KBM-7 (cell line): ENCODE data around the gene MLH1.

ENCODE experiments used
- DNase-seq: peaks from one replicate; pipeline ENCODE4 v3.0.0-alpha.2; 2015
- in situ Hi-C: fragments of 300-500 bp; cut with MboI; formaldehyde crosslinking; loops from 2 replicates; pipeline ENCODE4 v1.14.3; 2020; ENCODE audit warnings: low sequenced_read_pairs, low pct_unique_long_range_greater_than_20kb, mixed read lengths

The MLH1 gene

DNA sequence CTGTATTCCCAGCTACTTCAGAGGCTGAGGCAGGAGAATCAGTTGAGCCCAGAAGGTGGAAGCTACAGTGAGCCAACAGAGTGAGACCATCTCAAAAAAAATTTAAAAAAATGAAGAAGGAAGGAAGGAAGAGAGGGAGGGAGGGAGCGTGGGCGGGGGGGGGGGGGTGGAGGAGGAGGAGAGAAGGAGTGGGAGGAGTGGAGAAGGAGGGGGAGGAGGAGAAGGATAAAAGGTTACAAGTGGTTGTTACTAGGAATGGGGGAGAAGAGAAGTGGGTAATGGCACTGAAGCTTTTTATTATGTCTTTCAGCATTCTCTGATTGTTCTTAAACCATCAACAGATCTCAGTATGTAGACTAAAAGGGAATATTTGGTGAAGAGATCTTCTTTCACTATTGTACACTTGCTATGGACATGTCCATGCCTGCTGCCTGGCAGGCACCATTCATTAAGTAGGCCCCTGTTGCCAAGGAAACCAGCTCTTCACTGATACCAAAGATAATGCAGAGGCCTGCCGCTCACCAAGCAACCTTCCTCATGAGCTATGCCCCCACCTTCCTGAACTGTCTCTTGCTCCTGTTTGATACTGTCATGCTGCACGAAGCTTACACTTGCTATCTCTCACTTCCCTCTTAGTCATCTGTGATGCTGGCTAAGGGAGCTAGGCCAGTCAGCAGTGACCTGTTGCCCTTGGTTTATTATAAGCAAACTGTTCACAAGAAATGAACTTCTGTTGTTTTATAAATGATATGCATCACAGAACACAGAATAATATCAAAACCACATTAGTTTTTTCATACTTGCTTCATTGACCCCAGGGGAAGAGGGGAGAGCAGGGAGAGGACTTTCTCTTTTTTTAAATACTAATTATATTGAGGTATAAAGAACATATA, 23.5 kb upstream of the MLH1 start:
- in situ Hi-C loops: no loop called here
- peak; percentile 95 for DNase-seq

DNA sequence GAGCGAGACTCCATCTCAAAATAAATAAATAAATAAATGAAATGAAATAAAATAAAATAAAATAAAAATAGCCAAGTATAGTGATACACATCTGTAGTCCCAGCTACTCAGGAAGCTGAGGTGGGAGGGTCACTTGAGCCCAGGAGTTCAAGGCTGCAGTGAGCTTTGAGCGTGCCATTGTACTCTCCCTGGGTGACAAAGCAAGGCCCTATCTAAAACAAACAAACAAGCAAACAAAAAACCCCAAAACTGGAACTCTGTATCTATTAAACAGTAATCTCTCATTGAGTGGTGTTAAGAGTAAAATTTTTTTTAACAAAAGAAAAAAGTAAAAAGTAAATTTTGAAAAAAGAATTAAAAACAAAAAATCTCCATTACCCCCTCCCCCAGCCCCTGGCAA, 21.2 kb upstream of the MLH1 start:
- in situ Hi-C loops: no loop called here
- no peak for DNase-seq

DNA sequence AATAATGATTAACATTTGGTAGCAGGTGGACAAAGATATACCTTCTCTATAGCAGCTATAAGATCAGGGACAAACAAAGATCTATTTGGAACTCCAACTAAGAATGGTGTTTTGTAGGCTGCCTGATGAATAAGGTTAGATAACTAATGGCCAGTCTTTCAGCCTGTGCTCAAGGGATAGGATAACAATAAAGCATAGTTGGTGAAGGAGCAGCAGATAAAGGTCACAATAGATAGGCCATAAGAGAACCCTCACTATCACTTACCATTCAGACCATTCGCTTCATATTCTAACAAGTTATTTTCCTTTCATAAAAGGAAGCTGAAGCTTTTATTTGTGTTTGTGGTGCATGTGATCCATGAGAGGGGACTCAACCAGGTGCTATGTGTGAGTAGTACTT, 20.2 kb upstream of the MLH1 start:
- in situ Hi-C loops: no loop called here
- DNase-seq: no peak

DNA sequence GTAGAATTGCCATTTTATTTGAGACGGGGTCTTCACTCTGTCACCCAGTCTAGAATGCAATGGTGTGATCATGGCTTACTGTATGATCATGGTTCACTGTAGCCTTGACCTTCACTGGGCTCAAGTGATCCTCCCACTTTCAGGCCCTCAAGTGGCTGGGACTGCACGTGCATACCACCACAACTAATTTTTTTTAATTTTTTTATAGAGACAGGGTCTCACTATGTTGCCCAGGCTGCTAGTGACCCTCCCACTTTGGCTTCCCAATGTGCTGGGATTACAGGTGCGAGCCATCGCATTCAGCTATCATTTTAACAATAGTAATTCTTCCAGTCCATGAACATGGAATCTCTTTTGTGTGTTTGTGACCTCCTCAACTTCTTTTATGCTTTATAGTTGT, 12.3 kb upstream of the MLH1 start:
- DNase-seq: no peak
- in situ Hi-C loops: no loop called here

DNA sequence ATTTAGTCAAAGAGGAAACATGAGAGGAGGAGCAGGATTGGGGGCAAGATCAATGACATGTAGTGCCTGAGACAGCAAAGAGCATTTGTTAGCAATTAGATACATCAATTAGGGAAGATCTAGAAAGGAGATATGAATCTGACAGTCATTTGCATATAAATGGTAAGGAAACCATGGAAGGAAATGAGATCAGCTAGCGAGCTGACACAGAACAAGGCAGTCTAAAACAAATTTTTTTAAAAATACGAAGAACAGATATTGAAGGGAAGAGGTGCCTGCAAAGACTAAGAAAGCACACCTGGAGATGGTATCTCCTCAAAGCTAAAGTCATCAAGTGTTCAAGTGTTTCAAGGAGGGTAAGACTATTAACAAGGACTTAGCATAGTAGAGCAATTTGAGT, 5.0 kb upstream of the MLH1 start:
- no peak for DNase-seq
- in situ Hi-C loops: no loop called here

DNA sequence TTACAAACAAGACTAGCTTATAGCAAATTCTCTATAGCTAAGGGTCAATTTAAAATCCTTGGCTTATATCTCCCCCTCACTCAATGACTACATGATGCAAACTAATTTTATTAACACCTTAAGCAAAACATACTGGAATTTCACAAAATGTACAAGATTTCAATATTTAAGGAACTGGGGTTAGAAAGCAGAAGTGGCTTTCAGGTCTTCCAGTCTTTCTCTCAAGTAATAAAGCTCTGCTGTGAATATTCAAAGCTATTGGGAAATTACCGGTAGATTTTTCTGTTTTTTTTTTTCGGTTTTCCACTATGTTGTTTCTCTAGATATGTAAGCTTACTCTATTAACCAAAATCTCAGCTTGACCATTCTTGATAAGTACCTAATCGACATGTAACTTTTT, 4.3 kb upstream of the MLH1 start:
- peak; percentile 54 for DNase-seq
- in situ Hi-C loops: no loop called here

DNA sequence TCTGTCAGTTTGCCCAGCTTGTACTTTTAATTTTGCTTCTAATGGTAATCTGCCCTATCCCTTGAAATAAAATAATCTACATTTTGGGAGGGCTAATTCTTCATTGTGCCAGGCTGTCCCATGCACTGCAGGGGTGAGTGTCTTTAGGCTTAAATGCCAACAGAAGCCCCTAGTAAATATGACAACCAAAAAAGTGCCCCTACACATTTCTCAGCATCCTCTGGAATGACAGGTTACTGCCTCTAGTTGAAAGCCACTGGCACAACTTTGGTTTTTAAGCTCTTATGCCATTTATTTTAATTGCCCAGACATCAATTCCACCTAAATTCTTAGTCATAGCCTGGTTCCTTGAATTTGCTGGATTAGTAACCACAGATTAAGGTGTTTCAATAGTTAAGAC, 3.8 kb upstream of the MLH1 start:
- in situ Hi-C loops: no loop called here
- DNase-seq: no peak

DNA sequence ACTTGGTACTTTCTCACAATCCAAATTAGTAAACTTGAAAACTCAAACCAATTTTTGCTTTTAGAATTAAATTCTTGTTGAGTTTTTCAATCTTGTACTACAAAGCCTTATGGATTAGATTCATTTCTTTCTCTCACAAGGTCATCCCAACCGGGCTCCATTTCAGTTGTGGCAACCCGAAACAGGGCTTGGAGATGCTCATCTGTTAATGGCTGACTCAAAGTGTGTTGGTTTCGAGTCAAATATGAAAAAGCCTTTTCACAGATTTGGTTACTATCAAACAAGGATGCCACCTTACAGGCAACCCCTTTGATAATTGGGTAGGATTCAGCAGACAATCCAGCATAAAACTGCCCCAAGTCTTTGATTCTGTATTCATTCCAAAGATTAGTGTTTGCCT, 2.2 kb upstream of the MLH1 start:
- no peak for DNase-seq
- in situ Hi-C loops: no loop called here

DNA sequence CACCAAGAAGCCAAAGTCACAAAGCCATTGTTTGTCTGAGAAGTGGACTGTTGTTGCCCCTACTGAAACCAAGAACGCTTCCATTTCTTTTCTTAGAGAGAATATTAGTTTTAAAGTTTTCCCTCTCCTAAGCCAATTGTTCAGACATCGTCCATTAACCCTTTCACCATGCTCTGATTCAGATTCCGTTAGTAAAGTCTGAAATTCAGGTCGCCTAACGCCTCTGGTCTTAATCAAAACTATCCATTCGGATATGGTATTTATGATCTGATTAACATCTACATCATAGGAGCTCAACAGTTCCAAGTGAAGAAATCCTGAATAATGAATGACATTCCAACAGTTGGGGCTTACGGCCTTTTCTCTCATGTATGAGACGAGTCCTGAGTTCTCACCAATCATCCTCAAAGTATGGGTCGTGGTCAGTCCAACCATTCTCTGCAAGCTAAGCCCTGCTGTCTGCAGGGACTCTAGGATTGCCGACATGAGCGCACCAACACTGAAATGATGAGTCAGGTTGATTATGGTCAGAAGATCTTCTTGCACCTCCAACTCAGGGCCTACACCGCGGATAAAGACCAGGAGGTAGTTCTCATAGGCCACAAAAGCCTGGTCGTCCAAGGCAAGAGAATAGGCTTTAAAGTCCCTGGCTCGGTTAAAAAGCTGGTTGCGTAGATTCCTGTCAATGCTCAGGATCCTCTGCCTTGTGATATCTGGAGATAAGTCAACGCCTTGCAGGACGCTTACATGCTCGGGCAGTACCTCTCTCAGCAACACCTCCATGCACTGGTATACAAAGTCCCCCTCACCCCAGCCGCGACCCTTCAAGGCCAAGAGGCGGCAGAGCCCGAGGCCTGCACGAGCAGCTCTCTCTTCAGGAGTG, 1.2 kb upstream of the MLH1 start:
- in situ Hi-C loops: no loop called here
- DNase-seq: no peak

DNA sequence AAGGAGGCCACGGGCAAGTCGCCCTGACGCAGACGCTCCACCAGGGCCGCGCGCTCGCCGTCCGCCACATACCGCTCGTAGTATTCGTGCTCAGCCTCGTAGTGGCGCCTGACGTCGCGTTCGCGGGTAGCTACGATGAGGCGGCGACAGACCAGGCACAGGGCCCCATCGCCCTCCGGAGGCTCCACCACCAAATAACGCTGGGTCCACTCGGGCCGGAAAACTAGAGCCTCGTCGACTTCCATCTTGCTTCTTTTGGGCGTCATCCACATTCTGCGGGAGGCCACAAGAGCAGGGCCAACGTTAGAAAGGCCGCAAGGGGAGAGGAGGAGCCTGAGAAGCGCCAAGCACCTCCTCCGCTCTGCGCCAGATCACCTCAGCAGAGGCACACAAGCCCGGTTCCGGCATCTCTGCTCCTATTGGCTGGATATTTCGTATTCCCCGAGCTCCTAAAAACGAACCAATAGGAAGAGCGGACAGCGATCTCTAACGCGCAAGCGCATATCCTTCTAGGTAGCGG, 452 bp upstream of the MLH1 start, which contains the start of gene EPM2AIP1:
EPM2AIP1 (minus strand) TSS at position 326 of the 520 bp plus-strand sequence; CDS start at position 272, 54 bp downstream.
- in situ Hi-C loops: no loop called here
- no peak for DNase-seq

DNA sequence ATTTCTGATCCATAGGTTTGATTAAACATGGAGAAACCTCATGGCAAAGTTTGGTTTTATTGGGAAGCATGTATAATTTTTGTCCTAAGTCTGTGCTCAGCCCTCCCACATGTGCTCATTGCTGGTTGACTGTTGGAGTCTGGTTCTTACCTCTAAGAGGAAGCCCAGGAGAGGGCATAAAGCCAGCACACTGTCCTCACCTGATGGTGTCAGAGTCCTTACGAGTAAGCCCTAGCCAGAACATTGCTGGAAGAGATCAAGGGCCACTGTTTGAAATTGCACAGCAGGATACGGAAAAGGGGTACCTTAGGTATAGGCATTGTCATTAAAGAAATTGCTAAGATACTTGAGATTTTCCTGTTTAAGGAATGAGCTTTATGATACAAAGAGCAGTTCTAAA, 21.3 kb downstream of the MLH1 start:
- in situ Hi-C loops: no loop called here
- no peak for DNase-seq

DNA sequence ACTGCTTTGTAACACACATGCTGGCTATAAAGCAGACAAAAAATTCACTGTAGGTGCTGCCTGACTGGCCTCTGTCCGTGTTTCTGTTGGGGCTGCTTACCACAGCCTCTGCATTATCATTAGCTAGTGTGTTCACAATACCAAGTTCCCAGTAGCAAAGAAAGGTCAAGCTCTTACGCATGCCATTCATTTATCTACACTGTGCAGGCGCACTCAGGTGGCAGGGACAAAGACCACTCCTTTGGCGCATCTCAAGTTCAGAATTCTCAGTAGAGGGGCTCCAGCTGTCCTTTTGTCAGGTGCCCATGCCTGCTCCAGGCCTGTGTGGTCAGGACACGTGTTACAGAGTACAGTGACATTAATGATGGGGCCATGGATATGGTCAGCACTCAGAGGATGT, 22.3 kb downstream of the MLH1 start:
- DNase-seq: no peak

DNA sequence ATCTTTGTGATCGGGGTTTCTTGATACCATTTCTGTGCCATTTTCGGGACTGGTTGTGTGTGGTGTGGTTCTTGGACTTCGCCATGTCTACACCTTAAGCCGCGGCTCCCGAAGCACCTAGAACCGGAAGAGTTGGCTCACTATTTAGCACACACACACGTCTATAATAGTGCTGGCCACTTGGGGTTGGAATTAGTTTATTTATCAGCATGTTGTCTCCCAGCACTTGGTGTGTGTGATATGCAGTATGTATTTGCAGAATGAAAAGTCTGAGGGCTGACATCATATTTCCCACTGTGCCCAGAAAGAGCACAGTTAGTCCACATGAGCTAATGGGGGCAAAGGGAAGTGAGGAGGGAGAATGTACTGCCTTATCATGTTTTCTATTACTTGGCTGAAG, 23.6 kb downstream of the MLH1 start:
- DNase-seq: no peak
- in situ Hi-C loops: no loop called here

More for the DNA sequence above, 22.3 kb downstream of the MLH1 start:
- in situ Hi-C loops: no loop called here

DNA sequence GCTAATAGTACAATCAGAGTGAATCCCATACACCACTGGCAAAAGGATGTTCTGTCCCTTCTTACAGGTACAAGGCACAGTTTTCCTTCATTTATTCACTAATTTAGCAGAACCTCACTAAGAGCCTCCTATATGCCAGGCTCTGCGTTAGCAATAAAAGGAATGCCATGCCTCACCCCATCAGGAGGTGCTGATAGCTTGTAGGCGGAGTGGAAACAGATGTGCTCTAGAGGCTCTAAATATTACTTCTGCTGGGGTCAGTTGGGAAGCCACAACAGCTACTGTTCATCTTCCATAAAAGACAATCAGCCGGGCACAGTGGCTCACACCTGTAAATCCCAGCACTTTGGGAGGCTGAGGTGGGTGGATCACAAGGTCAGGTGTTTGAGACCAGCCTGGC, 24.4 kb downstream of the MLH1 start:
- in situ Hi-C loops: no loop called here
- DNase-seq: no peak

DNA sequence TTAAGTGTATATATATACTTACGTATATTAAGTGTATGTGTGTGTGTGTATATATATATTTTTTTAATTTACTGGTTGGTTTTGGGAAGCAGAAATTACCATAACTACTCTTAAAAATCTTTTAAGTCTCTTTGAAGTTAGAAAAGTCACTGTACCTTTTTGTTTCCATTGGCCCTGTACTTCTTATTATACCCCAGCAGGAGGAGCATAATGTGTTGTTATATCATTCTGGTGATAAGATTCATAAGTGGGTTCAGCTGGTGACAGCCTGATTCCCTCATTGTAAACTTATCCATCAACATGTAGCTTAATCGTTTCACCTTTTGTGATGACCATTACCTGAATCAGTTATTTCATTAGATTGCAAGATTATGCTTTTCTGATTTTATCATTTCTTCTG, 30.8 kb downstream of the MLH1 start:
- in situ Hi-C loops: no loop called here
- peak; percentile 19 for DNase-seq

DNA sequence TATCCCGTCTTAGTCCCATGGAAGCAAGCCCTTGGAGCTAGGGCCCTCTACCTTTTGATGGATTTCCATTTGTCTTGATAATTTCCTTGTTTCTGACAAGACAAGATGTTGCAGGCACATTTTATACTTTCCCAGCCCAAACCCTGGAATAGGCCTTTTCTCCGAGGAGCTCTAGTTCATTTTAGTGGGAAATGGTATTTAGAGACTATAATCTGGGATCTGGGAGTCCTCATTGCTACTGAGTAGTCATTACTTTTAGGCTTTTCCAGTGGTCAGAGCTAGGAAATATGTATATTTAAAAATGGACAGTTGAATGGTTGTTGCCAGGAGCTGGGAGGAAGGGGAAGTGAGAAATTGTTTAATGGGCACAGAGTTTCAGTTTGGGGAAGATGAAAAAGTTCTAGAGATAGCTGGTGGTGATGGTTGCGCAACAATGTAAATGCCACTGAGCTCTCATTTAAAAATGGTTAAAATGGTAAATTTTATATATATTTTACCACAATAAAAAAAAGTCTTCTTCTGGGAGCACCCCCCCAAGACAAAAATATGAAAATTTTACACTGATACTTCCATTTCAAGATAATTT, 31.6 kb downstream of the MLH1 start:
- peak; percentile 76 for DNase-seq
- in situ Hi-C loops: no loop called here

DNA sequence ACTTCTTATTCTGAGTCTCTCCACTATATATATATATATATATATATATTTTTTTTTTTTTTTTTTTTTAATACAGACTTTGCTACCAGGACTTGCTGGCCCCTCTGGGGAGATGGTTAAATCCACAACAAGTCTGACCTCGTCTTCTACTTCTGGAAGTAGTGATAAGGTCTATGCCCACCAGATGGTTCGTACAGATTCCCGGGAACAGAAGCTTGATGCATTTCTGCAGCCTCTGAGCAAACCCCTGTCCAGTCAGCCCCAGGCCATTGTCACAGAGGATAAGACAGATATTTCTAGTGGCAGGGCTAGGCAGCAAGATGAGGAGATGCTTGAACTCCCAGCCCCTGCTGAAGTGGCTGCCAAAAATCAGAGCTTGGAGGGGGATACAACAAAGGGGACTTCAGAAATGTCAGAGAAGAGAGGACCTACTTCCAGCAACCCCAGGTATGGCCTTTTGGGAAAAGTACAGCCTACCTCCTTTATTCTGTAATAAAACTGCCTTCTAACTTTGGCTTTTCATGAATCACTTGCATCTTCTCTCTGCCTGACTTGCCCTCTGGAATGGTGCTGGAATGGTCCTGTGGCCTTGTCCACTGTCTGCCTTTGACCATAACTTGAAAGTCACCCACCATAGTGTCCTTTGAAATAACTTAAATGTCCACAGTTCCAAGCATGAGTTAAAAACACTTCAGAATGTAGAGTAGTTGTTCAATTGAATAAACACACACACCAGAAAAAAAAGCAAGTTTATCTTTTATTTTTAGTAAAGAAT, 32.4 kb downstream of the MLH1 start:
- no peak for DNase-seq
- in situ Hi-C loops: no loop called here

DNA sequence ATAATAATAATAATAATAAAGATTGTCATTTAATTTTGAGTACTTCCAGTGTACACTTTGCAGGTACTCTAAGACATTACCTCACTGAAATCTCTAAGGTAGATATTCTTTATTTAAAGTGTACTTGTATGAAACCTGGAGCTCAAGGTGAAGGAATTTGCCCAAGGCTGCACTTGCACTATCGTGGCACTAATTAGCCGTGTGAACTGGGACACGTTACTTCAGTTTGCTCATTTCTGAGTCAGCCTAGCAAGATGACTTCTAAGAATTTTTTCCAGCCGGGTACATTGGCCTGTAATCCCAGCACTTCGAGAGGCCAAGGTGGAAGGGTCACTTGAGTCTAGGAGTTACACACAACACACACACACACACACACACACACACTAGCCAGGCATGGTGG, 33.5 kb downstream of the MLH1 start:
- in situ Hi-C loops: no loop called here

DNA sequence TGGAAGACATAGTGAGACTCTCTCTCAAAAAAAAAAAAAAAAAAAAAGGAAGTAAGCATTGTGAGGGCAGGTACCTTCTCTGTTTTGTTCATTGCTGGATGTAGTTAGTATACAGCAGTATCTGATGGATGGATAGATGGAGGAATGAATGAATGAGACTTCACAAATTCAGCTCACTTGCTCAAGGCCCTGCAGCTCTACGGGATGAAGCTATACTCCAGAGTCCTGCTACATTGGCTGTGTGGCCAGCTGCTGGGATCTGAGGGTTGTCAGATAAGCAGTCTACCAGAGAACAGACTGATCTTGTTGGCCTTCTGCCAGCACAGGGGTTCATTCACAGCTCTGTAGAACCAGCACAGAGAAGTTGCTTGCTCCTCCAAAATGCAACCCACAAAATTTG, 35.0 kb downstream of the MLH1 start:
- in situ Hi-C loops: no loop called here
- DNase-seq: no peak

More for the DNA sequence above, 33.5 kb downstream of the MLH1 start:
- no peak for DNase-seq
